NCI-H146 treated with DMSO at 0.1 percent for 48 hours (cell line): ENCODE data around the gene ALG2.
"Not testable (repeated sequence)": the region's sequence is repeated elsewhere in the genome, so short reads cannot be mapped to it uniquely, and the experiment has no call there.

ENCODE experiments used
- DNase-seq: peaks from one replicate; lab custom pipeline; 2025; ENCODE audit not compliant: unreplicated experiment; lab: John Stamatoyannopoulos, UW

Gene ALG2

DNA sequence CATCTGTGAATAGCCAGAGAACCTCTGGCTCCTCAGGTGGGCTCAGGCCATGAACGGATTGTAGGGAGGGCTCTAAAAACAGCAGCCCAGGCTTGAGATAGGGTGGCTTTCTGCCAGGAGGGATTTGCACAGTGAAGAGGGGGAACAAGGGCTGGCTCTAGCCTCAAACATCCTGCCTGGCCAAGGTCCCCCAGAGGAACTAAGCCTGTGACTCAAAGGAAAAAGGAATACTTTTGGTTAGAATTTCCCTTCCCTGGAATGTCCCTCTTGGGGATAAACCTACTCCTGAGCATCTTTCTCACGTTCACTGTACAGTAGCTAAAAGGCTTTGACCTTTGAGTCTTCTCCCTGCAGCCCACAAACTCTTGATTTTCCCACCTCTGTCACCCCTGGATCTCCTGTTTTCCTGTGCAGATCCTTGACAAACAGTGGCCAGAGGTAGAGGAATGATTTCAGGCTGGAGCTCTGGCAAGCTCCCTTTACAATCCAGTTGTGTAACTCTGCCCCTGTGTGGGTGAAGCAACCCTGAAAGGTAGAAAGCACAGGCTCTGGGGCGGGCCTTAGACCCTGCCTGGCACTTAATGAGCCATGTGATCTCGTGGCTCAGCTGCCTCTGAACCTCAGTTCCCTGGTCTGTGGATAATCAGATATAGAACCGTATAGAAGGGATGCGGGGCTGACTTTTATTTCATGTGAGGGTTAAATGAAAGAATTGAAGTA lies 17.8 kb upstream of the ALG2 start:
- DNase-seq, result no peak

DNA sequence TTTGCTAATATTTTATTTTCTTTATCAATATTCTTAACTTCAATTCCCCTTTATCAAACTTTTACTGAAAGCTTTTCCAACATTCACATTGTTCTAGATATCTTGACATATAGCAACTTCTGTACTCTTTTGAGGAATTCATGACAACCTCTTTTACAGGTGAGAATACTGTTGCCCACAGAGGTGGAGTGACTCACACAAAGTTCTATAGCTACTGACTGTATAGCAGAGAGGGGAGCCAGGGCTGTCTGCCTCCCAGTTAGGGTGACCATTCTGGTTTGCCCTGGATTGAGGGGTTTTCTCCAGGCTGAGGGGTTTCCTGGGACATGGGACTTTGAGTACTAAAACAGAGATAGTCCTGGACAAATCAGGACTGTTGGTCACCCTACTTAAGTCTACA lies 16.6 kb upstream of the ALG2 start:
- DNase-seq, result no peak

DNA sequence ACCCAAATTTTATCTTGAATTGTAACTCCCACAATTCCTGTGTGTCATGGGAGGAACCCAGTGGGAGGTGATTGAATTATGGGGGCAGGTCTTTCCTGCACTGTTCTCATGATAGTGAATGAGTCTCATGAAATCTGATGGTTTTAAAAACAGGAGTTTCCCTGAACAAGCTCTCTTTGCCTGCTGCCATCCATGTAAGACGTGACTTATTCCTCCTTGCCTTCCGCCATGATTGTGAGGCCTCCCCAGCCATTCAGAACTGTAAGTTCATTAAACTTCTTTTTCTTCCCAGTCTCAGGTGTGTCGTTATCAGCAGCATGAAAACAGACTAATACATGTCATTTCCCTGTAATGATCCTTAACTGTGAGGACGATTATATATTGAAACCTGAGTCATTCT lies 16.1 kb upstream of the ALG2 start:
- not testable (repeated sequence) for DNase-seq

DNA sequence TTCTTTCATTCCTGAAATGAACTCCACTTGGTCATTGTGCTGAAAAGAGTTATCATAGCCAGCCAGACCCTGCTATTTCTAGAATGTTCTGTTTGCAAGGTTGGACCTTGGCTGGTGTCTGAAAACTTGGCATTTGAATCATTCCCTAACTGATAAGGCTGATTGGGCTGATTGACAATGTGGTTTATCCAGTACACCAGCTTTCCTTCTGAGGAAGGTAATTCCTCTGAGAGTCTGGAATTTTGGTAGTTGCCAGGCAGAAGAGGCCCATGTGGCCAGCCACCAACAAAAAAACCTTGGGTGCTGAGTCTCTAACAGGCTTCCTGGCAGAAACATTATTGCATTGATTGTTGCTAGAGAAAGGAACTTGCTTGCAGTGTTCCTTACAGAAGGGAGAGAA lies 15.6 kb upstream of the ALG2 start:
- no peak for DNase-seq

DNA sequence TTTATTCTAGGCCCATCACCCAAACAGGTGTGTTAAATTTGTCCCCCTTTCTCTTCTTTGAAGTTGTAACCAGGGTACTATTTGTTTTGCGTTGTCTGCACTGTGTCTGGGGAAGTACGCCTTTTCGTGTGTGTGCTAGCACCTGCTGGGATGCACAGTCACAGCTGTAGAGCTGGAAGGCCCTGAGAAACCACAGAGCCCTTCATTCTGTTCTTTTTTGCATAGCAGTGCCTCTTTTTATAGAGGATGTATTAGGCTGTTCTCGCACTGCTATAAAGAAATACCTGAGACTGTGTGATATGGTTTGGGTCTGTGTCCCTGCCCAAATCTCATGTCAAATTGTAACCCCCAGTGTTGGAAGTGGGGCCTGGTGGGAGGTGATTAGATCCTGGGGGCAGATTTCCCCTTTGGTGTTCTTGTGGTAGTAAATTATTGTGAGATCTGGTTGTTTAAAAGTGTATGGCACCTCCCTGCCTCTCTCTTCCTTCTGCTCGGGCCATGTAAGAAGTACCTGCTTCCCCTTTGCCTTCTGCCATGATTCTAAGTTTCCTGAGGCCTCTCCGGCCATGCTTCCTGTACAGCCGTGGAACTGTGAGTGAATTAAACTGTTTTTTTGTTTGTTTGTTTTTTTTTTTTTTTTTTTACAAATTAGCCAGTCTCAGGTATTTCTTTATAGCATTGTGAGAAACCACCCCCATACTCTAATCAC lies 14.3 kb upstream of the ALG2 start:
- DNase-seq, result no peak

DNA sequence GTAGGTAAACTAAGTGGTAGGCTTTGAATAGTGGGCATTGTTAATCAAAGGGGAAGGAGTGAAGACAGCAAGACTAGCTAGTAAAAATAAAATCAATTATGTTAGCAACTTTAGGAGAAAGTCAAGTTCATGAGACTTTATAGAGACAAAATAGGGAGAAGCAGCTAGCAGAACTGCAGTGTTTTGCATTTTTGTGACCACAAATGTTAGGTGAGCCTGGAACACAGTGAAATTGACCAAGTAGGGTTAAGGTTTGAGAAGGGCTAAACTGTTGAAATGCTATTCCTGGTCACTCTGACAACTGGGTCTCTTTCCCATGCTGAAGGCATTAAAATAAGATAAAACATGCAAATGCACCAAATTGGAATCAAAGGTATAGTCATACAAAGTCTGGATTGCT lies 13.3 kb upstream of the ALG2 start:
- no peak for DNase-seq

DNA sequence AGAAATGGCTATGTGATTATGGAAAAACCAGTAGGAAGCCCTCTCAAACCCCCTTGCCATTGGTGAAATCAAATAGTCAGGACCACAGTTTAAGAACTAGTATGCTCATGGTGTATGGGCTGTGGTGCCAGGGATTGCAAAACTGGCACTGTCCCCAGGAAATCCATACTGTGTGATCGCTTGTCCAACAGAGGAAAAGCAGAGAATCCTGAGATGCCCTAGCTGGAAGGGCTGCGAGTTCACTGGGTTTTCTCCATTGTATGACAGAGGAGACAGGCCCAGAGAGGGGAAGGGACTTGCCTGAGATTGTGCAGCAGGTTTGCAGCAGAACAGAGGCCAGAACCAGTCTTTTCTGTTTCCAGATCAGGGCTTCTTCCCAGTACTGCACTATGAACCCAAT lies 12.9 kb upstream of the ALG2 start:
- DNase-seq, result no peak

DNA sequence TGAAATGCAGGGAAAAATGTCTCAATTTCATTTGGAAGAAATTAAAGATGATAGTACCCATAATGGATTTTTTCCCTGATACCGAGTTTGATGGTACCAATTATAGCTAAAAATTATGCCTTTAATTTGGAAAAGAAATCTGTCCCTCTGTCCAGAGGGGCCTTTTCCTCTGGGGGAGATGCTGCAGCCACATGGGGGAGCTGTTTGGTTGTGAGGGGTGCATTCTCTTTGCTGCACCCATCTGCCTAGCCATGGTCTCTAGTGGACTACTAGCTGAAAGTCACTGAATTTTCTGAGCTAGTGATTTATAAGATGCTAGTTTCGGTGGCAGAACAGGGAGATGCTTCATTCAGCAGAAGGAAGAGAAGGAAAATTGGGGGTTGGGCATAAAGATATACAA lies 10.0 kb upstream of the ALG2 start:
- no peak for DNase-seq

DNA sequence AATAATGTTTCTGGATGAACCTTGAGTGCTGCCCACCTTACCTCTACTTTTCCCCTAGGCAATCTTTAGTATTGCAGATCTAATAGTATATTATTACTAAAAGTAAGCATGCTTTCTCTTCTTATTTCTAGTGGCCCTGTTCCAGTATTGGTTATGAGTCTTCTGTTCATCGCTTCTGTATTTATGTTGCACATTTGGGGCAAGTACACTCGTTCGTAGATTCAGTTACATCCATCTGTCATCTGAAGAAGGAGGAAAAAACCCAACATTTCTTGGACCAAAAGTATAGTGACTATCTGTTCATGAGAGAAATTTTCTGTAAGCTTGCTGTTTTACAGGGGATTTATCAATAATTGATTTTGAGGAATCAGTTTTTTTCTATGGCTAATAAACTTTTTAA lies 8.5 kb upstream of the ALG2 start:
- DNase-seq, result no peak

DNA sequence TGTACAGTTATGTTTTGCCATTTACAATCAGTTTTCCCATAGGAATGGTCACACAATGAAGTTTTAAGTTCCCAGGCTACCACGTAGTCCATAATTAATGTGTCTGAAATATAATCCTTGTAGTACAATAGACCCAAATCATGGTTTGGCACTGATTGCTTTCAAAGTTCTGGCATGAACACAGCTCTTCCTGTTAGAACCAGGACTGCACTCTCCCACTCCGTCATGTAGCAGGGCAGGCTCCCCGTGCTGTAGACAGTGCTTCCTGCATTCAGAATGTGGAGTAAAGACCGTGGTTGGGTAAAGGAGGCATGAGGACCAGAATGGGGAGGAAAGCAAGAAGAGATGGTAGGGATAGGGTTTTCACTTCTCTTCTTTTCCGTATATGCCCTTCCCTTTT lies 4.3 kb upstream of the ALG2 start:
- no peak for DNase-seq

DNA sequence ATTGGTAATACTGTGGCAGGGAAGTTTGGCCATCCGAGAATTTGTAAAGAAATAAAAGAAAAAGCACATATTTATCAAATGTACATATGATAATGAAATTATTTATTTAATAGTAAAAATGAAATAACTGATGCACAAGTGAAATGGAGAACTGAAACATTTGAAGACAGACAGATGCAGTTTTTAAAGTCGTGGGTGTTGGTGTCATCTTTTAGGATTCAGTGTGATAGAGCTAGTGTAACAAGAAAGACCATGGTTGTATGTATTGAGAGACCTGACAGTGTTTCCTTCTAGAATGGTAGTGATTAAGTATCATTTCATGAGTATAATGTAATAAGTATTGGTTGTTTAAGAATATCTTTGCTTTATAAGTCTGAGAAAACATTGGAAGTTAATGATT lies 2.7 kb upstream of the ALG2 start:
- no peak for DNase-seq

DNA sequence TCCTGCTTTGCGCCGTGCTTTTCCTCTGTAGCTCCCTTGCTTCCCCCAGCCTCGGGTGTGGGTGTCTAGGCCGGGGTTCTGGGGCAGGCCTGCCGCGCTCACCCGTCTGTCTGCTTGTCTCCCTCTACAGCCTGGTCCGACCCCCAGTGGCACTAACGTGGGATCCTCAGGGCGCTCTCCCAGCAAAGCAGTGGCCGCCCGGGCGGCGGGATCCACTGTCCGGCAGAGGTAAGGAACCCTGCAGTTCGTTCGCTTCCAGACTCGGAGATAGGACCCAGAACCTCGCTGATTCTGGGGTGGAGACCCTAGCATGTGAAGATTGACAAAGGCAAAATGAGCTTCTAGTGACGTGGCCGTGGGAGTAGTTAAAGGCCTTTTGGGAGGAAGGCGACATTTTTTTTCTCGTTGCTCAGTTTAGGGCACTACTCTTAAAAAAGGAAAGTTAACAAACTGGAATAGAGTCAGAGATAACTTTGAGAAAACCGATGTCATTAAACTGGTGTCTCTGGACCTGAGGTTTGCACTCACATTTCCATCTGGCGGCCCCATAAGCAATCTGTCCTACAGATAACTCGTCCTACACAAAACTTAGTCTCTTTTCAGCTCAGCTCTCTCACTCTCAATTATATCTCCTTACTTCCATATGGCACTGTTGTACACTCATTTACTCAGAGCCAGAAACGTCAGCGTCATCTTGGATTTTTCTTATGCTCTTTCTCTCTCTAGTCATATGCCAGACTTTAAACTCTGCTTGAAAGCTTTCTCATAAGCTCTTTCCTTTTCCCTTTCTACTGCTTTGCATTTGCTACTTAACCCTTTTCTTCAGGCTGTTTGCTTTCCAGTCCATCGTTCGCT lies 901 bp upstream of the ALG2 start:
- no peak for DNase-seq

DNA sequence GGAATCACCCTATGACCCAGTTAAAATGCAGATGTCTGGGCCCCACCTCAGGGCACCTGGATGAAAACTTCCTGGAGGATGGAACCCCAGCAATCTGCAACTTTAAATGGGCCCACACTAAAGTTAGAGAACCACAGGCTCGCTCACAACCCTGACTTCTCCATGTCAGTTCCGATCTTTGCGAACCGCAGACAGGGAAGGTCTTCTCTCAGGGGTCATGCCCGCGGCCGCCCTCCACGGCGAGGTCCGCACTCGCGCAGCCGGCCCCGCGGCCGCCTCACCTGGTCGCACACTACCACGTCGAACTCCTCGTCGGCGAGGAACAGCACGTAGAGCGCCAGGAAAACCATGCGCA lies 499 bp downstream of the ALG2 start:
- no peak for DNase-seq

DNA sequence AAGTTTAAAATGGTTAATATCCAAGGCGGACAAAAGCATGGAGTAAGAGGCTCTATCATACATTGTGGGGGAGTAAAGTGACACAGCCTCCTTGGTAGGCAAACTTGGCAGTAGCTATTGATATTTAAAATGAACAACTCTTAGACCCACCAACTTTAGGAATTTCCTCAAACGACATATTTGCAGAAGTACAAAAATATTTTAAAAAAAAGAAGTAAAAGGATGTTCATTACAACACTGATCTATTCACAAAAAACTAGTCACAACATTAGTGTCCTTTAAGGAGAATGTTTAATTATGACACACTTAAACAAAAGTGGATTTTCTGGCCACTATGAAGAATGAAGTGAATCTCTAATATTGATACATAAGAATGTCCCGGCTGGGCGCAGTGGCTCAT lies 1.7 kb downstream of the ALG2 start:
- no peak for DNase-seq

DNA sequence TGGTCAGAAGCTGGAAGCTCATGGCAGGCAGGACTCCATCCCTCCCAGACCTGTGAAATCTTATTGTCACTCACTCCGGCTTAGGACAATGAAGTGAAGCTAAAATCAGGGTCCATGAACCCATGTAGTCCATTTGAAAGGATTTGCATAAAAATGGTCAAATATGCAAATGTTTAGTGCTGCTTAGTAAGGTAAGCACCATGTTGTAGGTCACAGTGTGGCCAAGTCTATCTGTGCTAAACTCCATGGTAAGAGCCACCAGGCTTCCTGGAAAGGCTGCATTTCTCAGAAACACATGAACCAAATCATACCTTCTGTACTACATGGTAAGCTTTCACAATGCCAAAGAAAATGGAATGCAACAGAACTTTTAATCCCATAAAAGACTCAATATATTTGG lies 5.7 kb downstream of the ALG2 start:
- DNase-seq, result no peak

DNA sequence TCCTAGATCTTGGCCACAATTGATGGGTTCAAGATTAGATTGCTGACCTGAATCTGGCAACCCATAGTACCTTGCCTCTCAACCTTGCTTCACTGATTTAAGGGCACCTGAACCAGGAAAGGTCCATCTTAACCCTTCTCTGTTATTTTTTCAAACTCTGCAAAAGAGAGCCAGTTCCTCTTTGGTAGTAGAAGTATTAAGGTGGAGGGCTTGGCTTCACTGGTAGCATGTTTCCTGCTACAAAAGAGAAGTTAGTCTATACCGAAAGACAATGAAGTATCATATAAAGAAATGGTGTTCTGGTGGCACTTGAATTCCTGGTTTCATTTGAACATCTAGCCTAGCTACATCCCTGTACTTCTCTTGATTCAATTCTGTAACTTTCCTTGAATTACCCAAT lies 8.5 kb downstream of the ALG2 start:
- DNase-seq, result no peak

DNA sequence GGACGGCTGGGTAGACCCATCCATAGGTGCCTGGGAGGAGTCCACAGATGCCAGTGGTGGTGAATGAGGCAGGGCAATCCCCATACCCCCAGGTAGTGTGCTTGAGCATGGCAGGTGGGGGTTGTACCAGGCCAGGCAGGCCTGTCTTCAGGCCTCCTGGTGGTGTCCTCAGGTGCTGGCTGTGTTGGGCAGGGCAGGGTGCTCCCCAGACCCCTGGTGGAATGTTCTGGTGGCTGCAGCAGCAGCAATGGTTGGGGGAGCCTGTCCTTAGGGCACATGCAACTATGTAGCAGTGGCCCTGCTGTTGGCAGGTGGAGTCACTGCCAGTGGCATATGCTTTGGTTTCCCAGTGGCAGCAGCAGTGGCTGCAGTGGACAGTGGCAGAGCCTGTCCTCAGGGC lies 10.0 kb downstream of the ALG2 start:
- no peak for DNase-seq

DNA sequence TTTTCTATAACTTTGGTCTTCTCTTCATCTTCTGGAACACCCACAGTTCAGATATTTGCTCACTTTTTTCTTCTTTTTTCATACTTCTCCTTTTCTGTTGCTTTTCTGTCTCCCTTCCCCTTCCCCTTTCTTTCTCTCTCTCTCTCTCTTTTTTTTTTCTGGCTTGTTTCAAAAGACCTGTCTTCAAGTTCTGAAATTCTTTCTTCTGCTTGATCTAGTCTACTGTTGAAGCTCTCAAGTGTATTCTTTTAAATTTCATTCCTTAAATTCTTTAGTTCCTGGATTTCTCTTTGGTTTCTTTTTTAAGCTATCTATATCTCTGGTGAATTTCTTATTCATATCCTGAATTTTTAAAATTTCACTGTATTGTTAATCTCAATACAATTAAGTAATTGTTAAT lies 11.2 kb downstream of the ALG2 start:
- DNase-seq, result no peak

DNA sequence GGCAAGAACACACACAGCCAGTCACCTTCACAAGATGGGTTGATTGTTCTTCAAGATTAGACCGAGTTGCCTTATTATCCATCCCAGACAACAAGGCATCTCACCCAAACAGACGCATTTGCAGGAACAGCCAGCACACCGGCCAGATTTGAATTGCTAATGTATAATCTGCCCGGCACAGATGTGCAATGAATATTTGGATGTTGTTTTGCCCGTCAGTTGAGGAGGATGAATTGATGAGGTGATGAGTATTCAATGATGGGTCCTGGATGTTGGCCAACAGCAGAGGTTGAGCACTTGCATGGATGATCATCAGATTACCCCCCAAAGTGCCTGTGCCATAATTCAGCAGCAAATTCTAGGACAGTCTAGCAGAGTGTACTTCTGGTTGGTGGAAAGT lies 20.1 kb downstream of the ALG2 start:
- no peak for DNase-seq

DNA sequence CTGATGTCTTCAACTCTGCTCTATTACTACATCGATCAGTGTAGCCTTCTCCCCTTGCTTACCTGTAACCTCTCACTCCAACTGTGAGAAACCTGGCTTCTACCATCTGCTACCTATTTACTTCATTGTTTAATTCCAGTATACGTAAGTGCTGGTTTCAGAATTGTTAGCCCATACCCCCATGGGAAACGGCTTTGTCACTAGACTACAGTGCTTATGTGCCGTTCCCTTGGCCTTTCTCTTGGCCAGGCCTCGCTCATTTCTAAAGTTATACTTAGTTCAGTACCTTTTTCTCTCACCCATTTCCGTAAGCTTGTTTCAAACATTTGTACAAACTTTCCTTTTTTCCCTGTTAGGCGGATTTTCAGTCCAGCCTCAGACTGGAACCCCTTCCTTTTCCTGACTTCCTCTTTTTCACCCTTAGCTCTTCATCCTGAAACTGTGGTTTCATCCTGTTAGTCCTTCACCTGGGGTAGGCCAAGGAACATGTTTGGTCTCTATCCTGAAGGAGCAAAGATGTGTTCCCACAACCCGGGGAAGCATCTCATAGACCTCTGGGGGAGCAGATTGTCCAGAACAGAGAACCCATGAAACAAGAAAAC lies 21.7 kb downstream of the ALG2 start:
- no peak for DNase-seq

DNA sequence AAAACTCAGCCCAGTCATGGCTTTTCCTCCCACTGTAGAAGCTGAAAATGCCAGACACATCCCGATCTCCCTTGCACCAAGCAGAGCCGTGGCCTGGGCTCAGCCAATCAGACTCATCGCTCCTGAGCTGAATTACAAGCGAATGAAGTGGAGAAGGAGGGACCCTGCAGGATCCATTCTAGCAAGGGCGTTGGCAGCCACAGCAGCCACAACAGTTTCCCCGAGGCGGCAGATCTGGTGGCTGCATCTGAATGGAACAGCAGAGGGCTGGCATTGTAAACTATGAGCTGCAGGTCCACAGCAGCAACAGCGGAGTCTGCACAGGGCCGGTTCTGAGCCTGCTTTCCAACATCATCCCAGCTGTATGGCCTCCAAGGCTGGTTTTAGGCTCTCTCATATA lies 23.8 kb downstream of the ALG2 start:
- no peak for DNase-seq

DNA sequence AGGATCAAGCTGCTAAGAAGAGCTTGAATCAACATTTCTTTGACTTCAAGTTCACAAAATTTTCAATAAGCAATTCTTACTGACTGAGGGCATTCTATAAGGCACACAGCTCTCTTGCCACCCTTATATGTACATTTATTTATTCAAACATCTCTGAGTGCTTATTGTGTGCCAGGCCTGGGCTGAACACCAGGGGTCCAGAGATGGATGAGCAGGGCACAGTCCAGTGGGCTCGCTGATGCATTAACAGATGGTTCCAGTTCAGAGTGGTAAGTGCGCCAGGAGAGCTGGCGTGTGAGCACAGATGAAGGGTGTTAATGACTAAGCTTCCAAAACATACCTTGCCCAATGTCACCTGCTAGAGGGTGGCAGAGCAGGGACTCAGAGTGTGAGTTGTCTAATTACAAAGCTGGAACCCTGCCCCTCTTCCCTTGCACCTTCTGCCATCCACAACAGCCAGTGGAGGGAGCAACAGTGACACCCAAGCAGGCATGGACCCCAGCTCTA lies 24.6 kb downstream of the ALG2 start:
- no peak for DNase-seq
